Measurements from ENCODE around the gene LAIR2. TPM values are rescaled to one million over a fixed set of nuclear protein-coding genes. Genes with fewer than 3 reads are reported as not detected.
A peak's percentile ranks its signal among the peaks of the same experiment; 100 is the strongest.

Gene LAIR2
- total RNA-seq, 4 donors from 2014 or later: 3.2 TPM; not detected in 3

DNA sequence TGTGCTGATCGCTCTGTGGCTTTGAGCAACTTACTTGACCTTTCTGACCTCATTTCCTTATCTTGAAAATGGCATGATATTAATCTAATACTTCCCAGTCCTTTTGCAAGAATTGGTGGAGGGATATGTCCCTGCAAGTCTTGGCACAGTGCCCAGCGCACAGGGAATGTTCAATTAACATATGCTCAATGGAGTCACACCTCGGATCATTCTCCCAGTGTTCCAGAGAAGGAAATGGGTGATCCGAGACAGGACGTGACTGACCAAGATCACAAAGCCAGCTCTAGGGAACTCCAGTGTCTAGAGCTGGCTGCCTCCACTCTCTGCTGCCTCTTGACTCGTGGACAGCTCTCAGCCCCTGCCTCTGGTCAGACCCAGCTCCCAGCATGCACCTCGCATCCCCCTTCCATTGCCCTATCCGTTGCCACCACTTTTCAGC is 33.1 kb upstream of the LAIR2 start:
- peaks cover 15% of the 10 kb centered on the region for H3K27me3 ChIP-seq
- peak; percentile 76 for DNase-seq
- no peaks in the 10 kb centered on the region for H3K36me3 ChIP-seq
- H3K4me3 ChIP-seq: peak overlapping the region in 3 of 4 donors; percentile 35 to 74 (median 62)
- peak overlapping the region; percentile 96 to 99 (median 98) for H3K27ac ChIP-seq
- H3K9me3 ChIP-seq: no peaks in the 10 kb centered on the region
- peaks cover 10 to 69% (median 49%) of the 10 kb centered on the region in 4 donors for H3K4me1 ChIP-seq
- intact Hi-C loops (cut with DNase I; ENCODE audit: low total_unique reads): no loop called here
- WGBS, 2 donors (ENCODE audit: low coverage in 1 of 2): 22 to 41% methylated on average over 2 to 8 of the region's 8 CpGs
- in situ Hi-C loops (cut with MboI; ENCODE audit: low pct_ligation_motif_present in 1 of 4, low pct_unique_long_range_greater_than_20kb in 1 of 4, low sequenced_read_pairs in 3 of 4): no loop called here
- TF ChIP-seq, protein P1, sequence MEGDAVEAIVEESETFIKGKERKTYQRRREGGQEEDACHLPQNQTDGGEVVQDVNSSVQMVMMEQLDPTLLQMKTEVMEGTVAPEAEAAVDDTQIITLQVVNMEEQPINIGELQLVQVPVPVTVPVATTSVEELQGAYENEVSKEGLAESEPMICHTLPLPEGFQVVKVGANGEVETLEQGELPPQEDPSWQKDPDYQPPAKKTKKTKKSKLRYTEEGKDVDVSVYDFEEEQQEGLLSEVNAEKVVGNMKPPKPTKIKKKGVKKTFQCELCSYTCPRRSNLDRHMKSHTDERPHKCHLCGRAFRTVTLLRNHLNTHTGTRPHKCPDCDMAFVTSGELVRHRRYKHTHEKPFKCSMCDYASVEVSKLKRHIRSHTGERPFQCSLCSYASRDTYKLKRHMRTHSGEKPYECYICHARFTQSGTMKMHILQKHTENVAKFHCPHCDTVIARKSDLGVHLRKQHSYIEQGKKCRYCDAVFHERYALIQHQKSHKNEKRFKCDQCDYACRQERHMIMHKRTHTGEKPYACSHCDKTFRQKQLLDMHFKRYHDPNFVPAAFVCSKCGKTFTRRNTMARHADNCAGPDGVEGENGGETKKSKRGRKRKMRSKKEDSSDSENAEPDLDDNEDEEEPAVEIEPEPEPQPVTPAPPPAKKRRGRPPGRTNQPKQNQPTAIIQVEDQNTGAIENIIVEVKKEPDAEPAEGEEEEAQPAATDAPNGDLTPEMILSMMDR (IDR thresholded peaks at IDR 0.05): no peak
- peak; percentile 63 for TF ChIP-seq POLR2A (IDR thresholded peaks at IDR 0.05)
- TF ChIP-seq POLR2AphosphoS5 (IDR thresholded peaks at IDR 0.05): peak; percentile 29 to 68 (median 53)

DNA sequence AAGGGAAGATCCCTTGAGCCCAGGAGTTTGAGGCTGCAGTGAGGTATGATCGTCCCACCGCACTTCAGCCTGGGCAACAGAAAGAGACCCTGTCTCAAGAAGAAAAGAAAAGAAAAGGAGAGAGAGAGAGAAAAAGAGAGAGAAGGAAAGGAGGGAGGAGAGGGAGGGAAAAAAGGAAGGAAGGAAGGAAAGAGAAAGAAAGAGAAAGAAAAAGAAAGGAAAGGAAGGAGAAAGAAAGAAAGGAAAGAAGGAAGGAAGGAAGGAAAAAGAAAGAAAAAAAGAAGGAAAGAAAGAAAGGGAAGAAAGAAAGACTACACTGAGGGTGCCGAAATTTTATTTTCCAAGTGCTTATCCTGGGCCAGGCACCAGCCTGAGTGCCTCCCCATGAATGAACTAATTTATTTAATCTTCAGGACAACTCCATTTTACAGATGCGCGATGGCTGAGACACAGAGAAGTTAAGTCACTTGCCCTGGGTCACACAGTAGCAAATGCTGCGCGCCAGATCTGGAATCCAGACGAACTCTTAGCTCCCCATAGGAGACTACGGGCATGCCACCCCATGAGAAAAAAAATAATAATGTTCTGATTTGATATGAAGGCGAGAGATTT is 32.2 kb upstream of the LAIR2 start:
- no peak for DNase-seq
- in situ Hi-C loops (cut with MboI; ENCODE audit: low pct_ligation_motif_present in 1 of 4, low pct_unique_long_range_greater_than_20kb in 1 of 4, low sequenced_read_pairs in 3 of 4) (no loop called here), intact Hi-C loops (cut with DNase I; ENCODE audit: low total_unique reads) (no loop called here)
- H3K36me3 ChIP-seq: no peaks in the 10 kb centered on the region
- 26 to 56% methylated on average over 2 to 10 of the region's 10 CpGs for WGBS, 2 donors (ENCODE audit: low coverage in 1 of 2)
- H3K27ac ChIP-seq: peak overlapping the region; percentile 96 to 99 (median 98)
- peak overlapping the region in 3 of 4 donors; percentile 35 to 74 (median 62) for H3K4me3 ChIP-seq
- H3K4me1 ChIP-seq: peaks cover 10 to 62% (median 44%) of the 10 kb centered on the region in 4 donors
- peaks cover 15% of the 10 kb centered on the region for H3K27me3 ChIP-seq
- TF ChIP-seq POLR2AphosphoS5 (IDR thresholded peaks at IDR 0.05): no peak
- TF ChIP-seq POLR2A (IDR thresholded peaks at IDR 0.05): no peak
- TF ChIP-seq, protein P1 (IDR thresholded peaks at IDR 0.05): no peak
- no peak for TF ChIP-seq EP300 (IDR thresholded peaks at IDR 0.05; ENCODE audit: low read depth)
- no peaks in the 10 kb centered on the region for H3K9me3 ChIP-seq

DNA sequence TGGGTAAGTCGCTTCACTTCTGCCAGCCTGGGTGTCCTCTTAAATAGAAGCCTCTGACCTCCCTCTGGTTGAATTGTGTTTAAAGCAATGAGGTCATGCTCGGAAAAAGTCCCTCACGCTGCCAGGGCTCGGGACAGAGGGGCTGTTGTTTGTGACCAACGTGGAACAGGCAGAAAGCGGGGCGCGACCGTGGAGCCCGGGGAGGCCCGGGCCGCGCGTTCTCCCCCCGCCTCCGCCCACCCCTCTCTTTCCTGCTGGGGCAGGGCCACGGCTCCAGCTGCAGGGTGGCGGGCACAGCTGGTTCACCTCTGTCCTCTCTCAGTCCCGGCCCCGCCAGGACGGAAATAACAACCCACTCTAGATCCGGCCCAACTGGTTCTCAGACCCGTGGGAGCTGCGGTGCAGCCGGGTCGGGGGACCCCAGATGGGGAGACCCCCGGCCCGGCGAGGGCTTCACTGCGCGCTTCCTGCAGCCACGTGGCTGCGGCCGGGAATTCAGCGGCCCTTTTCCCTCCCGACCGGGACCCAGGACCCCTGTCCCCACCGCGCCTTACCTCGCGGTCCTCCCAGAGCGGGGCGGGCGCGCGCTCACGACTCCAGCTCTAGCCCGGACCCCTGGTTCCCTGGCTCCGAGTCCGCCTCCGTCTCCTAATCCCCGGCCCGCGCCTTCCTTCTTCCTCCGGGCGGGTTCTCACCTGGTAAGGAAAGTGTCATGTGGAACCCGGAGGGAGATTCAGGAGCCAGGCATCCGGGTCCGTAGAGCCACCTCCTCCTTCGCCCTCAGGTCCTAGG is 31.4 kb upstream of the LAIR2 start:
- peak overlapping the region; percentile 35 to 74 (median 62) for H3K4me3 ChIP-seq
- H3K36me3 ChIP-seq: no peaks in the 10 kb centered on the region
- in situ Hi-C loops (cut with MboI; ENCODE audit: low pct_ligation_motif_present in 1 of 4, low pct_unique_long_range_greater_than_20kb in 1 of 4, low sequenced_read_pairs in 3 of 4) (no loop called here), intact Hi-C loops (cut with DNase I; ENCODE audit: low total_unique reads) (no loop called here)
- peak overlapping the region; percentile 96 to 99 (median 98) for H3K27ac ChIP-seq
- peaks cover 10 to 54% (median 42%) of the 10 kb centered on the region in 4 donors for H3K4me1 ChIP-seq
- 9 to 14% methylated on average over 1 to 48 of the region's 60 CpGs for WGBS, 2 donors (ENCODE audit: low coverage in 1 of 2)
- peaks cover 15% of the 10 kb centered on the region for H3K27me3 ChIP-seq
- peak; percentile 62 for DNase-seq
- TF ChIP-seq POLR2AphosphoS5 (IDR thresholded peaks at IDR 0.05): peak in 2 of 3 donors; percentile 42 to 53
- TF ChIP-seq, protein P1 (IDR thresholded peaks at IDR 0.05): no peak
- TF ChIP-seq EP300 (IDR thresholded peaks at IDR 0.05; ENCODE audit: low read depth): no peak
- peak; percentile 76 for TF ChIP-seq POLR2A (IDR thresholded peaks at IDR 0.05)
- H3K9me3 ChIP-seq: no peaks in the 10 kb centered on the region
